Activated naive CD4-positive, alpha-beta T cell treated with Interleukin-2 at 50 U/mL for 16 hours (primary cell): ENCODE results near the gene KSR2.
A peak's percentile ranks its signal among the peaks of the same experiment; 100 is the strongest.

Experiments
- DNase-seq: peaks from one replicate; pipeline ENCODE4 v3.0.0-alpha.2; 2020

Gene KSR2

GRCh38 chr12:117603316-117604113, 365.3 kb downstream of the KSR2 start:
- DNase-seq = no peak

- DNase-seq = no peak
Observed at GRCh38 chr12:117599849-117600248, 368.9 kb downstream of the KSR2 start.

GRCh38 chr12:117596968-117597367, 371.8 kb downstream of the KSR2 start:
- no peak for DNase-seq

GRCh38 chr12:117595751-117596150, 373.0 kb downstream of the KSR2 start:
- no peak for DNase-seq

GRCh38 chr12:117594481-117594880, 374.3 kb downstream of the KSR2 start:
- no peak for DNase-seq

- no peak for DNase-seq
Observed at GRCh38 chr12:117593815-117594400, 374.9 kb downstream of the KSR2 start.

GRCh38 chr12:117592588-117593305, 376.0 kb downstream of the KSR2 start:
- no peak for DNase-seq

GRCh38 chr12:117590999-117591398, 377.8 kb downstream of the KSR2 start:
- no peak for DNase-seq

- DNase-seq = no peak
Observed at GRCh38 chr12:117590386-117590785, 378.4 kb downstream of the KSR2 start.

- no peak for DNase-seq
Observed at GRCh38 chr12:117589021-117589420, 379.8 kb downstream of the KSR2 start.

- peak; percentile 23 for DNase-seq
Observed at GRCh38 chr12:117587631-117588287, 381.0 kb downstream of the KSR2 start.

GRCh38 chr12:117583677-117584225, 385.0 kb downstream of the KSR2 start:
- DNase-seq = no peak

GRCh38 chr12:117583092-117583491, 385.7 kb downstream of the KSR2 start:
- no peak for DNase-seq

GRCh38 chr12:117582135-117582784, 386.5 kb downstream of the KSR2 start:
- DNase-seq = no peak

- DNase-seq = no peak
Observed at GRCh38 chr12:117580718-117581062, 388.1 kb downstream of the KSR2 start.

GRCh38 chr12:117580015-117580717, 388.6 kb downstream of the KSR2 start:
- DNase-seq = no peak

- DNase-seq = no peak
Observed at GRCh38 chr12:117577122-117577657, 391.6 kb downstream of the KSR2 start.

- DNase-seq = no peak
Observed at GRCh38 chr12:117576053-117576452, 392.7 kb downstream of the KSR2 start.

GRCh38 chr12:117574655-117575054, 394.1 kb downstream of the KSR2 start:
- no peak for DNase-seq

GRCh38 chr12:117572755-117573154, 396.0 kb downstream of the KSR2 start:
- no peak for DNase-seq

GRCh38 chr12:117571321-117571720, 397.5 kb downstream of the KSR2 start:
- no peak for DNase-seq

GRCh38 chr12:117570608-117571007, 398.2 kb downstream of the KSR2 start:
- DNase-seq = no peak
